Uterus (tissue), 2 donors: ENCODE data around the gene MST1.

ENCODE experiments used
- POLR2A ChIP-seq, 2 donors: fragments of 450-650 bp; IDR thresholded peaks; one replicate each; pipeline ENCODE4 v1.6.1; 2016; ENCODE audit warnings: antibody characterized with exemption in 2 of 2, mild to moderate bottlenecking in 1 of 2, moderate library complexity in 1 of 2
- TF ChIP-seq, protein P1 (sequence below), 4 experiments: fragments of 200-600 bp in 2 of 4; fragments of 450-650 bp in 2 of 4; sonication (generic) in 2 of 4; IDR thresholded peaks; one replicate each; pipeline ENCODE4 v1.5.1; 2016 to 2019; ENCODE audit warnings: antibody characterized with exemption in 4 of 4, mild to moderate bottlenecking in 2 of 4, moderate library complexity in 1 of 4

DNA sequence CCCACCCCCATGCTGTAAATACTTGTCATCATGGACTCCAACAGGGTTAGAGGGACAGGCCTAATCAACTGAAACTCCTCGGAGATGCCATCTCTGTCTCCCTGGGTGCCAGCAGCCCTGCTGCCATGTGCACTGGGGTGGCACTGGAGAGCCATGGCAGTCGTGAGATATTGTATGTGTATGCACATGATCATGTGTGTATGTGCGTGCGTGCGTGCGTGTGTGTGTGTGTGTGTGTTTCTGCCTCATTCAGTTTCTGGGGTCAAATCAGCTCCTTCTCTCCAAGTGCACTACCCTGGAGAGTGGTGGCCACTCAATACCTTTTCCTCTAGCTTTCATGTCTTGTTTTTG, 18.4 kb downstream of the MST1 start:
- TF ChIP-seq, protein P1, sequence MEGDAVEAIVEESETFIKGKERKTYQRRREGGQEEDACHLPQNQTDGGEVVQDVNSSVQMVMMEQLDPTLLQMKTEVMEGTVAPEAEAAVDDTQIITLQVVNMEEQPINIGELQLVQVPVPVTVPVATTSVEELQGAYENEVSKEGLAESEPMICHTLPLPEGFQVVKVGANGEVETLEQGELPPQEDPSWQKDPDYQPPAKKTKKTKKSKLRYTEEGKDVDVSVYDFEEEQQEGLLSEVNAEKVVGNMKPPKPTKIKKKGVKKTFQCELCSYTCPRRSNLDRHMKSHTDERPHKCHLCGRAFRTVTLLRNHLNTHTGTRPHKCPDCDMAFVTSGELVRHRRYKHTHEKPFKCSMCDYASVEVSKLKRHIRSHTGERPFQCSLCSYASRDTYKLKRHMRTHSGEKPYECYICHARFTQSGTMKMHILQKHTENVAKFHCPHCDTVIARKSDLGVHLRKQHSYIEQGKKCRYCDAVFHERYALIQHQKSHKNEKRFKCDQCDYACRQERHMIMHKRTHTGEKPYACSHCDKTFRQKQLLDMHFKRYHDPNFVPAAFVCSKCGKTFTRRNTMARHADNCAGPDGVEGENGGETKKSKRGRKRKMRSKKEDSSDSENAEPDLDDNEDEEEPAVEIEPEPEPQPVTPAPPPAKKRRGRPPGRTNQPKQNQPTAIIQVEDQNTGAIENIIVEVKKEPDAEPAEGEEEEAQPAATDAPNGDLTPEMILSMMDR (IDR thresholded peaks at IDR 0.05) = no peak
- no peak for TF ChIP-seq POLR2A (IDR thresholded peaks at IDR 0.05)
